GM12878 (cell line): Measurements from ENCODE around the gene TMEM18. TPM values are rescaled to one million over a fixed set of nuclear protein-coding genes. Genes with fewer than 3 reads are reported as not detected.

Experiments
- ATAC-seq: fragments of 200-7000 bp; cut with Tn5 transposase; 3 replicates; pipeline ENCODE4 v1.9.1; 2020; ENCODE audit warnings: mild to moderate bottlenecking, moderate library complexity
- Bru-seq: library from RNA; stranded (reverse); fragments of 400-500 nt; gene quantifications from one replicate; lab custom pipeline; 2021; lab: Mats Ljungman, UMichigan
- BruChase-seq, 2 experiments: library from RNA; stranded (reverse); fragments of 400-500 nt; gene quantifications; one replicate each; lab custom pipeline; 2021; lab: Mats Ljungman, UMichigan
- BruUV-seq: library from RNA; stranded (reverse); fragments of 400-500 nt; replicated peaks from 2 replicates; lab custom pipeline; 2021; lab: Mats Ljungman, UMichigan
- CTCF ChIA-PET: fragments of 300-600 bp; sonication (Branson Sonifier 250); formaldehyde crosslinking; extraction: SDS; loops from one replicate; lab custom pipeline; 2021; ENCODE audit warnings: inconsistent platforms; lab: Yijun Ruan, JAX
- POLR2A ChIA-PET: fragments of 350-600 bp; formaldehyde crosslinking; extraction: SDS; loops from one replicate; lab custom pipeline; 2021; ENCODE audit warnings: inconsistent platforms; lab: Charles Lee
- RAD21 ChIA-PET: fragments of 300-600 bp; sonication (Branson Sonifier 250); formaldehyde crosslinking; loops from one replicate; lab custom pipeline; 2023; ENCODE audit warnings: antibody characterized with exemption; ENCODE audit not compliant: unreplicated experiment; lab: Charles Lee
- SMC1A ChIA-PET: fragments of 300-600 bp; sonication (Branson Sonifier 250); formaldehyde crosslinking; loops from one replicate; lab custom pipeline; 2023; ENCODE audit not compliant: unreplicated experiment, uncharacterized antibody; lab: Charles Lee
- DNase-seq: peaks from one replicate; pipeline ENCODE4 v3.0.0-alpha.2; 2011; ENCODE audit warnings: low read depth, low spot score
- FAIRE-seq: peaks from 3 replicates; lab custom pipeline; 2011; peaks lifted over from hg19 to GRCh38; lab: Jason Lieb, UNC
- H2AFZ ChIP-seq: 2 replicates; pipeline ENCODE4 v1.6.0; 2011; ENCODE audit warnings: low read depth, low read length, control low read depth; ENCODE audit not compliant: control insufficient read depth
- H3K27ac ChIP-seq: 2 replicates; pipeline ENCODE4 v1.5.1; 2011; ENCODE audit warnings: control low read depth; ENCODE audit not compliant: control insufficient read depth, insufficient read depth
- H3K27me3 ChIP-seq, 2 experiments: replicated peaks in 1 of 2; 2 replicates each; pipeline versions ENCODE4 v1.6.0 to v1.6.1; 2011; ENCODE audit warnings: low read length in 1 of 2; ENCODE audit not compliant: control insufficient read depth in 2 of 2, insufficient read depth in 2 of 2
- H3K36me3 ChIP-seq, 2 experiments: 2 replicates each; pipeline ENCODE4 v1.5.1; 2011; ENCODE audit warnings: low read length in 1 of 2; ENCODE audit not compliant: control insufficient read depth in 2 of 2, insufficient read depth in 2 of 2
- H3K4me1 ChIP-seq: 2 replicates; pipeline ENCODE4 v1.6.1; 2011; ENCODE audit warnings: mild to moderate bottlenecking, low read length, moderate library complexity, mixed read lengths; ENCODE audit not compliant: control insufficient read depth, insufficient read depth
- H3K4me2 ChIP-seq: 2 replicates; pipeline ENCODE4 v1.6.0; 2011; ENCODE audit warnings: control low read depth; ENCODE audit not compliant: control insufficient read depth, insufficient read depth
- H3K4me3 ChIP-seq: fragments of 200-600 bp; sonication (generic); 2 replicates; pipeline ENCODE4 v1.5.1; 2016
- H3K79me2 ChIP-seq: 2 replicates; pipeline ENCODE4 v1.6.0; 2011; ENCODE audit warnings: low read length; ENCODE audit not compliant: control insufficient read depth, insufficient read depth
- H3K9ac ChIP-seq: 2 replicates; pipeline ENCODE4 v1.8.0; 2011; ENCODE audit warnings: low read length, control low read depth, mixed read lengths; ENCODE audit not compliant: control insufficient read depth, insufficient read depth
- H3K9me3 ChIP-seq: replicated peaks from 3 replicates; pipeline ENCODE4 v1.5.1; 2011; ENCODE audit warnings: mild to moderate bottlenecking, low read length; ENCODE audit not compliant: control insufficient read depth, insufficient read depth
- H4K20me1 ChIP-seq: 2 replicates; pipeline ENCODE4 v1.6.0; 2011; ENCODE audit not compliant: control insufficient read depth, insufficient read depth
- CREB1 ChIP-seq: IDR thresholded peaks from 2 replicates; pipeline ENCODE4 v1.6.1; 2012; ENCODE audit warnings: low read depth, mild to moderate bottlenecking, inconsistent platforms
- HCFC1 ChIP-seq: fragments of 150-350 bp; IDR thresholded peaks from 2 replicates; pipeline ENCODE4 v1.6.1; 2014; ENCODE audit warnings: low read length
- MTA3 ChIP-seq: IDR thresholded peaks from 2 replicates; pipeline ENCODE4 v1.6.1; 2012; ENCODE audit warnings: low read length, inconsistent platforms, borderline replicate concordance
- NRF1 ChIP-seq: conservative IDR thresholded peaks from 2 replicates; pipeline ENCODE4 v1.6.1; 2011; ENCODE audit warnings: mild to moderate bottlenecking, low read depth, low read length, improper control_type of control experiment
- POLR2AphosphoS2 ChIP-seq: IDR thresholded peaks from 2 replicates; pipeline ENCODE4 v1.6.1; 2011; ENCODE audit warnings: low read depth, mild to moderate bottlenecking, low read length, improper control_type of control experiment, moderate library complexity
- RUNX3 ChIP-seq: IDR thresholded peaks from 2 replicates; pipeline ENCODE4 v1.6.1; 2012; ENCODE audit warnings: low read length, inconsistent platforms
- SMAD1 ChIP-seq: fragments of 450-650 bp; IDR thresholded peaks from 2 replicates; pipeline ENCODE4 v1.6.1; 2018; ENCODE audit warnings: mild to moderate bottlenecking, low read depth; ENCODE audit not compliant: partially characterized antibody
- SRF ChIP-seq, 2 experiments: IDR thresholded peaks; 2 replicates each; pipeline ENCODE4 v1.6.1; 2011; ENCODE audit warnings: low read depth in 2 of 2, low read length in 2 of 2, mild to moderate bottlenecking in 1 of 2, moderate library complexity in 1 of 2
- TCF12 ChIP-seq: IDR thresholded peaks from 2 replicates; pipeline ENCODE4 v1.6.1; 2011; ENCODE audit warnings: low read depth, mild to moderate bottlenecking, low read length
- TCF3 ChIP-seq: IDR thresholded peaks from 2 replicates; pipeline ENCODE4 v1.6.1; 2012; ENCODE audit warnings: low read depth, mild to moderate bottlenecking, low read length, borderline replicate concordance; ENCODE audit not compliant: insufficient read depth
- WGBS: methylation state at CpG from one replicate; pipeline ENCODE4 v1.1.6; 2016; ENCODE audit warnings: low lambda C conversion rate; ENCODE audit not compliant: insufficient replicate concordance, insufficient coverage; ENCODE audit errors: missing lambda C conversion rate; 5-methylcytosine and 5-hydroxymethylcytosine counted together
- in situ Hi-C: fragments of 300-500 bp; cut with MboI; formaldehyde crosslinking; loops from 9 replicates; pipeline ENCODE4 v1.14.3; 2018; ENCODE audit warnings: mixed read lengths
- intact Hi-C: fragments of 100-400 bp; cut with micrococcal nuclease; formaldehyde crosslinking; loops from one replicate; pipeline ENCODE4 v1.14.2; 2022; ENCODE audit not compliant: unreplicated experiment
- long read RNA-seq, 2 experiments: library from polyadenylated mRNA; unstranded; transcript quantifications; one replicate each; pipeline ENCODE4 v2.0.0, GENCODE V29; 2019 to 2020
- polyA minus RNA-seq, 3 experiments: library from RNA; depleted of rRNA, polyadenylated mRNA; stranded (reverse); fragments of >200 nt; gene quantifications; 2 replicates each; pipeline ENCODE4 v1.2.3, GENCODE V29; 2011
- polyA plus RNA-seq, 11 experiments: library from polyadenylated mRNA; depleted of rRNA in 4 of 11; unstranded in 6 of 11; stranded (reverse) in 5 of 11; fragments of >200 nt; fragmentation: Nextera tagmentation in 4 of 11; fragmentation: Illumina TruSeq in 1 of 11; extraction: Ambion mirVana in 4 of 11; extraction: Trizol in 1 of 11; gene quantifications; 1 replicate in 1 of 11; 2 replicates in 10 of 11; pipeline versions ENCODE4 v1.2.1 to v1.2.3, GENCODE V29; 2011 to 2016; ENCODE audit warnings: inconsistent platforms in 2 of 11, missing spikeins in 2 of 11, low read depth in 1 of 11
- total RNA-seq, 4 experiments: library from RNA; depleted of rRNA in 3 of 4; stranded (reverse); fragments of >200 nt in 3 of 4; fragmentation: Illumina TruSeq in 1 of 4; extraction: Trizol in 1 of 4; gene quantifications; 2 replicates each; pipeline versions ENCODE4 v1.2.1 to v1.2.3, GENCODE V29; 2013 to 2021
- TF ChIP-seq, protein P1 (sequence below): fragments of 450-650 bp; IDR thresholded peaks from 2 replicates; pipeline ENCODE4 v1.6.1; 2016; ENCODE audit warnings: mild to moderate bottlenecking, moderate library complexity, borderline replicate concordance

TMEM18 gene
- total RNA-seq (2013; cell fraction: nucleolus; rRNA removed) = 30.6 and 33.9 TPM in 2 replicates
- total RNA-seq (2014; rRNA removed) (11.2 and 12.7 TPM in 2 replicates), total RNA-seq (2014; rRNA removed; fragmentation: Illumina TruSeq; extraction: Trizol) (17.6 and 21.8 TPM in 2 replicates), total RNA-seq (2021) (22.3 and 23.7 TPM in 2 replicates), polyA plus RNA-seq (2011; rRNA removed) (33.8 and 44.1 TPM in 2 replicates), polyA plus RNA-seq (2014; fragmentation: Illumina TruSeq; extraction: Trizol) (20.1 and 25.2 TPM in 2 replicates), polyA plus RNA-seq (2014; fragmentation: Nextera tagmentation; extraction: Ambion mirVana) (10 to 100 TPM; 52.0 to 56.3 TPM), polyA plus RNA-seq (2014; rRNA removed) (14.5 and 14.9 TPM in 2 replicates), polyA plus RNA-seq (2016; fragmentation: Nextera tagmentation; extraction: Ambion mirVana) (10 to 100 TPM; 26.8 to 27.0 TPM), polyA minus RNA-seq (2011; rRNA and poly(A)+ RNA removed) (15.7 and 21.1 TPM in 2 replicates), Bru-seq, nascent RNA (percentile 80 among the genes with signal in this experiment), BruChase-seq, experiment 1, labeled RNA remaining after a 6-hour chase (percentile 75 among the genes with signal in this experiment), BruChase-seq, experiment 2, labeled RNA remaining after a 2-hour chase (percentile 84 among the genes with signal in this experiment)
- polyA plus RNA-seq (2011; ENCODE audit: low read depth) = 17.2 TPM
- polyA plus RNA-seq (2011; cell fraction: cytosol; rRNA removed) = 20.6 and 21.7 TPM in 2 replicates
- 43.3 and 44.0 TPM in 2 replicates for polyA plus RNA-seq (2011; cell fraction: nucleus; rRNA removed)
- polyA plus RNA-seq (2012) = 22.5 and 24.7 TPM in 2 replicates
- 4.6 and 5.1 TPM in 2 replicates for polyA minus RNA-seq (2011; cell fraction: cytosol; rRNA and poly(A)+ RNA removed)
- polyA minus RNA-seq (2011; cell fraction: nucleus; rRNA and poly(A)+ RNA removed) = 14.6 and 25.4 TPM in 2 replicates
- long read RNA-seq, experiment 1, transcript TMEM18-201 (5 exons, 2,762 nt) = major isoform, 22 of 26 reads
- long read RNA-seq, experiment 1, partial matches to known transcripts = 1 of 26 reads
- long read RNA-seq, experiment 1, other reads (novel, unspliced or antisense) = 3 of 26 reads
- long read RNA-seq, experiment 2, transcript TMEM18-201 (5 exons, 2,762 nt) = major isoform, 56 of 74 reads
- long read RNA-seq, experiment 2, transcript TMEM18-205 (6 exons, 2,572 nt) = minor isoform, 6 of 74 reads
- long read RNA-seq, experiment 2, partial matches to known transcripts = 0 of 74 reads
- long read RNA-seq, experiment 2, other reads (novel, unspliced or antisense) = 10 of 74 reads

DNA sequence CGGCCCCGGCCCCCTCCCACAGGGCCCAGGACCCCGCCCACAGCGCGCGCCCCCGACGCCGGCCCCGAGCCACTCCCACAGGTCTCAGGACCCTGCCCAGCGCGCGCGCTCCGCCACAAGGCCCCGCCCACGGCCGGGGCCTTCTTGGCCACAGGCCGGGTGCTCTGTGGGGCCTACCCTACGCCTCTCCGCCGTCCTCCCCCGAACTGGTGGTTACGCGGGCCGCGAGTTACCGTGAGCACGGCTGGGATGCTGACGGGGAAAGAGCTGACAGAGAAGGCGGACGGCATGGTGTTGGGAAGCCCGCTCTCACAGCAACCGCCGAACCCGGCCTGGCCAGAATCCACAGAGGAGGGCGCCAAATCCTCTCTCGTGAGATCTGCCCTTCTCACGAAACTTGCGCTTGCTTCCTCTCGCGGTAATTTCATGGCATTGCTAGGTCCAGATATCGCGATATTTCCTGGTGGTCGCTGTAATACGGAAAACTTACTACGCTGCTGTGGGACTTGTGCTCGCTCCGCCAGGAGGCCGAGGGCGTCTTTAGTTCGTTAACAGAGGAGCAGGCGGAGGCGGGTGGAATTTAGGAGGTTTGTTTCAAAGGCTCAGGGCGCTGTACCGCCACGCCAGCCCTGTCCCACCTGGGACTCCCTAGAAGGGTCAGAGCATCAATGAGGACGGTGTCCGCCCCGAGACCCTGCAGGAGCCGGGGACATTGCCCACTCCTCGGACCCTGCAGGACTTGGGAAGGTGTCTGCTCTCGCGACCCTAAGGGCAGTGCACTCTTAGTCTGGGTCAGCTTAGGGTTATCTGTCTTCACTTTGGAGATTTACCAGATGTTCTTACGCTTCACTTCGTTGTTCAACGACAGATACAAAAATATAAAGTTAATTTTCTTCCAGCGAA lies at the start of gene TMEM18:
Gene TMEM18 (minus strand): TSS at position 351 of the 903 bp plus-strand sequence. CDS start 61 bp downstream, at position 290.
- Histone ChIP-seq H3K36me3 (peaks cover 0 to 4% of the 10 kb centered on the region in 2 experiments; a peak in 2 of 4 replicates), H3K9ac (peak within 1 kb of the TSS; percentile 91), H3K9me3 (no peaks in the 10 kb centered on the region; the same call in 2 of the 3 replicates), H3K27ac (peak within 1 kb of the TSS; percentile 99), H4K20me1 (0 out of 2 replicates have a peak, but pooled peaks cover 6% of the 10 kb centered on the region), H3K4me3 (peak within 1 kb of the TSS; percentile 81), H3K79me2 (peaks cover 24% of the 10 kb centered on the region), H3K27me3 (no peaks in the 10 kb centered on the region), H3K4me2 (peak within 1 kb of the TSS; percentile 95), H2AFZ (peak within 1 kb of the TSS; percentile 98), H3K4me1 (peaks cover 10% of the 10 kb centered on the region)
- peak; percentile 97 for DNase-seq
- peak; percentile 66 for ATAC-seq
- under 1% methylated on average over 50 of the region's 68 CpGs for WGBS
- ChIA-PET POLR2A (interaction anchor here (1.2 kb wide), 1 partner anchor 18 kb away, joined by 5 read pairs; no protein-coding TSS in a partner anchor), RAD21 (interaction anchor here (1.9 kb wide), 1 partner anchor 29 kb away, joined by 4 read pairs; no protein-coding TSS in a partner anchor), SMC1A (interaction anchor here (1.4 kb wide), 1 partner anchor 18 kb away, joined by 3 read pairs; no protein-coding TSS in a partner anchor), CTCF (interaction anchor here (0.9 kb wide), 1 partner anchor 38 kb away, joined by 3 read pairs; no protein-coding TSS in a partner anchor)
- intact Hi-C loops (no loop called here), in situ Hi-C loops (loop anchor here (5.0 kb wide), 1 partner anchor 410 kb away; no protein-coding TSS in a partner anchor)
- peak; percentile 94 for FAIRE-seq
- BruUV-seq = TSS peak; percentile 98
- TF ChIP-seq TCF3 = 0 out of 2 replicates have a peak, but pooled peaks have one; percentile 6
- TF ChIP-seq SRF (IDR thresholded peaks at IDR 0.05; ENCODE audit: low read depth in 2 of 2, low read length in 2 of 2) = no peak
- TF ChIP-seq RUNX3 = no peak; the same call in none of the 2 replicates
- peak; percentile 99 for TF ChIP-seq SMAD1
- no peak; the same call in 1 of the 2 replicates for TF ChIP-seq MTA3
- TF ChIP-seq CREB1 = peak; percentile 59
- 0 out of 2 replicates have a peak, but pooled peaks have one; percentile 7 for TF ChIP-seq NRF1
- peak; percentile 93 for TF ChIP-seq POLR2AphosphoS2
- peak; percentile 62 for TF ChIP-seq HCFC1
- TF ChIP-seq TCF12 = 0 out of 2 replicates have a peak, but pooled peaks have one; percentile 12
- TF ChIP-seq, protein P1, sequence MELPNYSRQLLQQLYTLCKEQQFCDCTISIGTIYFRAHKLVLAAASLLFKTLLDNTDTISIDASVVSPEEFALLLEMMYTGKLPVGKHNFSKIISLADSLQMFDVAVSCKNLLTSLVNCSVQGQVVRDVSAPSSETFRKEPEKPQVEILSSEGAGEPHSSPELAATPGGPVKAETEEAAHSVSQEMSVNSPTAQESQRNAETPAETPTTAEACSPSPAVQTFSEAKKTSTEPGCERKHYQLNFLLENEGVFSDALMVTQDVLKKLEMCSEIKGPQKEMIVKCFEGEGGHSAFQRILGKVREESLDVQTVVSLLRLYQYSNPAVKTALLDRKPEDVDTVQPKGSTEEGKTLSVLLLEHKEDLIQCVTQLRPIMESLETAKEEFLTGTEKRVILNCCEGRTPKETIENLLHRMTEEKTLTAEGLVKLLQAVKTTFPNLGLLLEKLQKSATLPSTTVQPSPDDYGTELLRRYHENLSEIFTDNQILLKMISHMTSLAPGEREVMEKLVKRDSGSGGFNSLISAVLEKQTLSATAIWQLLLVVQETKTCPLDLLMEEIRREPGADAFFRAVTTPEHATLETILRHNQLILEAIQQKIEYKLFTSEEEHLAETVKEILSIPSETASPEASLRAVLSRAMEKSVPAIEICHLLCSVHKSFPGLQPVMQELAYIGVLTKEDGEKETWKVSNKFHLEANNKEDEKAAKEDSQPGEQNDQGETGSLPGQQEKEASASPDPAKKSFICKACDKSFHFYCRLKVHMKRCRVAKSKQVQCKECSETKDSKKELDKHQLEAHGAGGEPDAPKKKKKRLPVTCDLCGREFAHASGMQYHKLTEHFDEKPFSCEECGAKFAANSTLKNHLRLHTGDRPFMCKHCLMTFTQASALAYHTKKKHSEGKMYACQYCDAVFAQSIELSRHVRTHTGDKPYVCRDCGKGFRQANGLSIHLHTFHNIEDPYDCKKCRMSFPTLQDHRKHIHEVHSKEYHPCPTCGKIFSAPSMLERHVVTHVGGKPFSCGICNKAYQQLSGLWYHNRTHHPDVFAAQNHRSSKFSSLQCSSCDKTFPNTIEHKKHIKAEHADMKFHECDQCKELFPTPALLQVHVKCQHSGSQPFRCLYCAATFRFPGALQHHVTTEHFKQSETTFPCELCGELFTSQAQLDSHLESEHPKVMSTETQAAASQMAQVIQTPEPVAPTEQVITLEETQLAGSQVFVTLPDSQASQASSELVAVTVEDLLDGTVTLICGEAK = peak; percentile 59; the same call in 1 of the 2 replicates
